HG02571 (cell line): ENCODE data around the gene CDKAL1.
"Not testable (repeated sequence)": the region's sequence is repeated elsewhere in the genome, so short reads cannot be mapped to it uniquely, and the experiment has no call there.

Source experiments
- ATAC-seq: cut with Tn5 transposase; IDR thresholded peaks from one replicate; pipeline ENCODE4 v1.9.1; 2021; ENCODE audit warnings: mild to moderate bottlenecking, moderate library complexity; ENCODE audit not compliant: unreplicated experiment

Gene CDKAL1

DNA sequence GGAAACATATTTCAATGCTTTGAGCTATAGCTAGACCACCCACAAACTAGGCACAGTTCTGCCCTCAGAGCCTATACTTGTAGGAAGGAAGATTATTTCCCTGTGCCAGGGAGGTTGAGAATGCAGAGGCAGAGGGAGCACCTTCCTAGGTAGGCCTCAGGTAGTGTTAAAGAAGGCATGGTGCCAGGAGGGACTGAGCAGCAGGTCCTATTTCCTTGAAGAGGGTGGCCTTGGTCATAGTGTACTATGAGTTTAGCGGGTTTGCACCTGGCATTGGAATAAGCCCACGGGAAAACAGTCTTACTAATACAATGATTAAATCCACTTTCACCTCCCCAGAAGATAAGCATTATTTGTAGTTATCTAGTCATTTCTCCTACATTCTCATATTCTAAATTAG is 375.4 kb downstream of the CDKAL1 start:
- ATAC-seq = no peak

DNA sequence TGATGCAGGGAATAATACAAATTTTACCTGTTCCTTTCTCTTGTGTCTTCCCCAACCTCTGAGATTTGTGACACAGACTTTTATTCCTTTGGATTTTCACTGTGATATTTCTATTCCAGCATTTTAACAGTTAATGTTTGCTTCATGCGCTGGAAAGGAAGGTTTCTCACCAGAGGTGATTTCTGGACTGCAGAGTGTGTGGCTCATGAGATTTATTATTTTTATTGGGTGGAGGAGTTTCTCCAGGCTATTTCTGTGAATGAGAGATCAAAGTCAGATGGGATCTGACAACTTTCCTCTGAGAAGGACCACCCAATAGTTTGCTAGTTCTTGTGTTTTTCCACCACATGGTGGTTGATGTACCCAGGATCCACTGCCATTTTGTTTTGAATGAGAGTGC is 377.5 kb downstream of the CDKAL1 start:
- no peak for ATAC-seq

DNA sequence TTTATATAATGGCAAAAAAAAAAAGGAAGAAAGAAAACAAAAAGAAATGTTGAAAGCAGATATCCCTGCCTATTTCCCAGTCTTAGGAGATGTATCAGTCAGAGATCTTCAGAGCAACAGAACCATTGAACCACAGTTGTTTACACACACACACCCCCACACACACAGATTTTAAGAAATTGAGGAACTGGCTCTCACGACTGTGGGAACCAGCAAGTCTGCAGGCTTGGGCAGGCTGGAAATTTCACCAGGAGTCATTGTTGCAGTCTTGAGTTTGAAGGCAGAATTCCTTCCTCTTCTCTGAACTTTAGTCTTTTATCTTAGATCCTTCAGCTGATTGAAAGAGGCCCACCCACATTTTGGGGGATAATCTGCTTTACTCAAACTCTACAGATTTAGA is 380.9 kb downstream of the CDKAL1 start:
- no peak for ATAC-seq

DNA sequence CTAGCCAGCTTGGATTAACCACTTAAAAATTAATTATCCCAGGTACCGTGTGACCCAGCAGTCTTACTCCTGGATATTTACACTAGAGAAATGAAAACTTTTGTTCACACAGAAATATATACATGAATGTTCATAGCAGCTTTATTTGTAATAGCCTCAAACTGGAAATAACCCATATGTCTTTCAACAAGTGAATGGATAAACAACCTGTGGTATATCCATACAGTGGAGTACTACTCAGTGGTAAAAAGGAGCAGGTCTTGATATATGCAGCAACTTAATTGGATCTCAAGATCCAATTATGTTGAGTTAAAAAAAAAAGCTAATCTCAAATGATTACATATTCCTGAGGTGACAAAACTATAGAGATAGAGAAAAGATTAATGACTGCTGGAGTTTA is 381.4 kb downstream of the CDKAL1 start:
- ATAC-seq = no peak

DNA sequence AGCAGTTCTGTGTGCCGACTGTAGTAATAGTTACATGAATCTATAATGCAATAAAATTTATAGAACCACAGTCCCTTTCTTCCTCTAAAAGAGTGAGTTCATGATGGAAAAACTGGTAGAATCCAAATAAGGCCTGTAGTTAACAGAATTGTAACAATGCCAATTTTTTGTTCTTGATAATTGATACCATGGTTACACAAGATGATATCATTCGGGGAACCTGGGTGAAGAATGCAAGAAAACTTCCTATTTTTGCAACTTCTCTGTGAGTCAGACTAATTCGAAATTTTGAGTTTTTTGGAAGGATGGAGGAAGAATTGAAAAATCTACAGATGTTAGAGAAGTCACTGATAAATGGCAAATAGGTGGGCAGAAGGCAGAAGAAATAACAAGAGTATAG is 381.8 kb downstream of the CDKAL1 start:
- no peak for ATAC-seq

DNA sequence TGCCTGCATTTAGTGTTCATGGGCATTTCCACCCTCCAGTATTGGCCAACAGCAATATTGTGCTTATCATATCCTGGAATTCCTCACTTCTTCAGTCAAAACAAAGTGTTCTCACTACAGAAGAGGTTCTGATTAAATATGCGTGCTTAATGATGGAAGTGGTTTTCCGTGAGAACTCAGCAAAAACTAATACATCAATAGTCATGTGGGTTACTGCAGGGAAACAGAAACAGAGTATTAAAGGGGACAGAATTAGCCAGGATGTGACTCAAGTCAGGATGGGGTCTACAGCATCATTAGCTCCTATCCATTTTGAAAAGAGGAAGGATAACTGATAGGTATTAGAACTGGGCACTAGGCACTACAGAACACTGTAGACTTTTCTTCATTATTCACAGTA is 384.6 kb downstream of the CDKAL1 start:
- no peak for ATAC-seq

DNA sequence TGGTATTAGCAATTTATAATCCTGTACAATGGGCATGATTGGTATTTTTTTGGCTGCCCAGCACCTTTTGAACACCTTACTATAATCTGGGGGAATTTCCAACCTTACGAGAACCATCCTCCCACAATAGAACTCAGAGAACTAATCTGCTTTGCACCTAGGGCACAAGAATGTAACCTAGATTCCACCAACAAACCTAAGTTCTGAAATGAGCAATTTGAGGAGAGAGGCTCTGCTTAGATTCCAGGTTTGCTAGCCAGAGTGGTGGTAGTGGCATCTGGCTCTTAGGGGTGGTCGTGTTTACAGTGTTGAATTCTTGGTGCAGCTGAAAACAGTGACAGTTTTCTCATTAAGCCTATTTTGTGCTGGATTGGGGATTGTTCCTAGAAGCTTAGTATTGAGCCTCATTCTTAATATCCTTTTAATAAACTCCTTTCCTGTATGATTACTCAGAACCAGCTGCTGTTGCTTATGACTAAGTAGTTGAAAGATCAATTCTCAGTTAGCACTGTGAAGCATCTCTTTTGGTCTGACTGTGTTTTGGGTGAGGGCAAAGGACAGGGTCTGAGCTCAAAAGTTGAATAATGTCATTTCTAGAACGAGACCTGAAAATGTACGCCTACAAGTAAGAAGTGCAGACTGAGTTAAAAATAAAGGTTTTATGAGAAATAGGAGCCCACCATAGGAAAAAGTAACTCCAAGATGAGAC is 385.6 kb downstream of the CDKAL1 start:
- peak; percentile 83 for ATAC-seq

DNA sequence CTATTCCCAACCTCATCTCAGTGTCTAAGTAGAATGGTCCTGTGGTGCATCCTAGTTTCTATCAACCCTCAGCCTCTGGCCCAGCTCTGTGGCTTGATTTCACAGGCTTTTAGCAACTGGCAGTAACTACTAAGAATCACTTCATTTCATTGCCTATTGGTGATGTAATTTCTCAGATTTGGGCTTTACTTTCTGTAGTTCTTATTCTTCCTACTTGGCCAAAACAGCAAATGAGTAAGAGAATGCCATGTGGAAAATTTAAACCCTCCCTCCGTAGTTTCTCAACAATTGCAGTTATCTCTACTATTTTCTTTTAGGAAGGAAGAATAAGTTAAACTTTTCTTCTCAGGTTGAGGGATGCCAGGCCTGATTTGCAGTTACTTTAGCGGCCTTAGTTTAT is 387.3 kb downstream of the CDKAL1 start:
- ATAC-seq = no peak

DNA sequence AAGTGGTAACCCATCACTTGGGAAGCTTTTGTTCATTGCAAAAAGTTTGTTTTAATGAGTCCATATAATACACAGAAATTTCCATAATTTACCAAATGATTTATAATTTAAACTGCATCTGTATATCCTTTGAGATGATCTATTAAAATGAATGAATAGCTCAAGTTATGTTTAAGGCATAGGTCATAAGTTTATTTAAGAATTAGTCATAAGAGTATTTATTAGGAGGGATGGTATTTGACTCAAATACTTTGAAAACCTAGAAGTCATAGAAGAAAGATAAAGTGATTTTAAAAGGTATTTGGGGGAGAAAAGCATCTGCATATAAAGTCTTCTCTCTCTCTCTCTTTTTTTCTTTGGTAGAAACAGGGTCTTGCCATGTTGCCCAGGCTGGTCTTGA is 388.5 kb downstream of the CDKAL1 start:
- no peak for ATAC-seq

DNA sequence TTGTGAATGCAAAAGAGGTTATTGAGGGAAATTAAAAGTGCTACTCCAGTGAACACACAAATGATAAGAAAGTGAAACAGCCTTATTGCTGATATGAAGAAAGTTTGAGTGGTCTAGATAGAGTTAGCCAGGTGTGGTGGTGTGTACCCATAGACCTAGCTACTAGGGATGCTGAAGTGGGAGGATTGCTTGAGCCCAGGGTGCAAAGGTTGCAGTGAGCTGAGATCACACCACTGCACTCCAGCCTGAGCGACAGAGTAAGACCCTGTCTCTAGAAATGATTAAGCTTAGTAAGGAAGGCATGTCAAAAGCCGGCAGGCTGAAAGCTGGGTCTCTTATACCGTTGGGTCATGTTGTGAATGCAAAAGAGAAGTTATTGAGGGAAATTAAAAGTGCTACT is 389.8 kb downstream of the CDKAL1 start:
- not testable (repeated sequence) for ATAC-seq

DNA sequence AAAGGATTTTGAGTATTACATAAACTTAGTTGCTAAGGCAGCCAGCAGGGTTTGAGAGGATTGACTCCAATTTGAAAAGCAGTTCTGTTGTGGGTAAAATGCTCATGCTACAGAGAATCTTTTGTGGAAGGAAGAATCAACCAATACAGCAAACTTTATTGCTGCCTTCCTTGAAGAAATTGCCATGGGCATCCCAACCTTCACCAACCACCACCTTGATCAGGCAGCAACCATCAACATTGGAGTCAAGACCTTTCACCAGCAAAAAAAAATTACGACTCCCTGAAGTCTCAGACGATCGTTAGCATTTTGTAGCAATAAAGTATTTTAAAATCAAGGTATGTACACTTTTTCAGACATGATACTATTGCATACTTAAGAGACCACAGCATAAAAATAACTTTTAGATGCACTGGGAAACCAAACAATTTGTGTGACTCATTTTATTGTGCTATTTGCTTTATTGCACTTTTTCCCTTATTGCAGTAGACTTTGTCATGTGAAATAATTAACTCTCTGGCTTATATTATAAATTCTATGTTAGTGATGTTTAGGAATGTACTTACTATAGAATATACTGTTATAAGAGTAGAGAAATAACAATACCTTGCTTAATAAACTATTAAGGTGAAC is 390.8 kb downstream of the CDKAL1 start:
- no peak for ATAC-seq

DNA sequence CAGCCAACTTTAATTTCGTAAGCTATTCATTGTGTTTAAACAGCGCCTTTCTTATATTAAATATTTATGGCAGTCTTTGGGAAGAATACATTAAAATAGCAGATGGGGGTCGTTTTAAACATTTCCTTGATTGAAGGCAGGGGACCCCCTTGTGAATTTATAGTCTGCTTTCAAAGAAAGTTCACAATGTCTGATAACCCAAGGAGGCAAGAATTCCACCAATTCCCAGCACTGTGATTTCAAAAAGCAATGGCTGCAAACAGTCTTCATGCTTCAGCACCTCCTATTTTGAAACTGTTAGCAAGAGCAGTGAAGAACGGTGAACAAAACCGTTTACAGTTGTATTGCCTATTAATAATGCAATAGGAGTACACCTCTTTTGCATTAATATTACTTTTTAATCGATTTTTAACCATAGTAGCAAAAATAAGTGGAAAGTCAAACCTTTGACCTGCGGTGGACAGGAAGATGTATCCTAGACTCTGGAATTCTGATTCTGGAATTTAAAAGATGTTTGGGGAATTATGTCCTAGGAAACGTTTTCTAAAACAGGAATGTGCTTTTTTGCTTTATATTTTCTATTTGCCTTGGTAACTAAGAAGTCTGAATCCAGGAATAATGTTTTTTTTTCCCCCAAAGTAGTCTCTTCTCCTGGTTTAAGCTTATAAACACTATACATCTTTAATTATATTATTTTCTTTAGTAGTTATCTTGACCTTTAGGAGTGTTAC is 393.0 kb downstream of the CDKAL1 start:
- ATAC-seq = no peak

DNA sequence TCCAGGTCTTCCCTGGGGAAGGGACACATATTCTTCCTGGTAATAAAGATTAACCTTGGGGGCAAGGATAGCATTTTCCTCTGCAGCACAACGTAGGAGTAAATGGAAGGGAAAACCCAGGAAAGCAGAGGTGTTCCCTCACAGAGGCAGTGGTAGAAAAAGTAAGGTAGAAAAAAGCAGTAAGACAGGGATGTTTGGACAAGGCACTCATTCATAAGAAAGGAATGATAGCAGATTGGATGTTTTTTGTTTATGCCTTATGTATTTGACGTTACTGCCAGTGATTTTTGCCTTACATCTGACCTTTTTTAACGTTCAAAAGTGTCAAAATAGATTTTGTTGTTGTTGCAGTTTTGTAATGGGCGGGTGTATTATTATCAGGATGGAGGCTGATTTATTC is 395.0 kb downstream of the CDKAL1 start:
- no peak for ATAC-seq

DNA sequence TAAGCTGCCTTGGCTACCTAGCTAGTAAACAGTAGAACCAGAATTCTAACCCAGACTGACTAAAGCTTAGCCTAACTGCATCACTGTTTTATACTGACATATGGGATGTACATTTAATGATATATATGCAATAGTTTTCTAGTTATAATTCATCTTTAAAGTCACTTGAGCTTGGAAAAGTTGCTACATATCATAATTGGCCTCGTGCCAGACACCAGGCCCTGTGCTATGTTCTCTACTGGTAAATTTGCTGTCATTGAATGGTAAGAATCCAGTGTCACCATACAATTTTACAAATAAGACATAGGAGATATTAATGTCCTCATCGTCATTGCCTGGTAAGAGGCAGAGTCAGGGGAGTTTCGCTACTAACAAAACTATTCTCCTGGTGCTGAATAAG is 396.8 kb downstream of the CDKAL1 start:
- no peak for ATAC-seq

DNA sequence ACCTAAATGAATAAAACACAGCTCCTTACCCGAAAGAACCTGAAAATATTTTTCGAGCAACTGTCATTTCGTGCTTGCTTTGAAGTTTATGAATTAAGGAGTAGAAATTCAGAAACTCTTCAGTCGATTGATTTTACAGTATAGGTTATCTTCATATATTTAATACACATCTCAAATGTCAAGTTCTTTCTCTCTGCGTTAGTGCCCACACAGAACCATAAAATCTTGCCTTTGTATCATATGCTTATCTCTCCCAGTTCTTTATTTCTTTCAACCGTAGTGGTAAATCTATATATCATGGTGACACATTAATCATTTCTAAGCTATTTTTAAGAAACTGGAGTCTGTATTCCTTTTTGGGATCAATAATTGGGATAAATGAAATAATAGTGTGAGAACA is 397.5 kb downstream of the CDKAL1 start:
- no peak for ATAC-seq

DNA sequence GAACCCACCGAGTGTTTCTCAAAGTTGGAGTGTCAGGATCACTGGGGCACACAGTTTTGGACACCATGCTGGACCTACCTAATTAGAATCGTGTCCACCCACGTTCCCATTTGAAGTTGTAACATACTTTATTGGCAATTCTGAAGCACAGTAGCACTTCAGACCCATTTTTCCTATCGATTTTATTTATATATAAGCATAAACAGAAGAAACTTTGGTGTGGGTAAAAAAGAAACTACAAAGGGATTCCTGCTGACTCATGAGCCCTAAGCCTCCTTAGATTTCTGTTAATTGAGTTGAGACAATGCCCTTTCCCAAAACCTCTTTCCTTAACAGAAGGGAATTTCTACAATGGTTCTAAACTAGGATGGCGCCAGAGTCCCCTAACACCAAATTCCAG is 398.0 kb downstream of the CDKAL1 start:
- no peak for ATAC-seq

DNA sequence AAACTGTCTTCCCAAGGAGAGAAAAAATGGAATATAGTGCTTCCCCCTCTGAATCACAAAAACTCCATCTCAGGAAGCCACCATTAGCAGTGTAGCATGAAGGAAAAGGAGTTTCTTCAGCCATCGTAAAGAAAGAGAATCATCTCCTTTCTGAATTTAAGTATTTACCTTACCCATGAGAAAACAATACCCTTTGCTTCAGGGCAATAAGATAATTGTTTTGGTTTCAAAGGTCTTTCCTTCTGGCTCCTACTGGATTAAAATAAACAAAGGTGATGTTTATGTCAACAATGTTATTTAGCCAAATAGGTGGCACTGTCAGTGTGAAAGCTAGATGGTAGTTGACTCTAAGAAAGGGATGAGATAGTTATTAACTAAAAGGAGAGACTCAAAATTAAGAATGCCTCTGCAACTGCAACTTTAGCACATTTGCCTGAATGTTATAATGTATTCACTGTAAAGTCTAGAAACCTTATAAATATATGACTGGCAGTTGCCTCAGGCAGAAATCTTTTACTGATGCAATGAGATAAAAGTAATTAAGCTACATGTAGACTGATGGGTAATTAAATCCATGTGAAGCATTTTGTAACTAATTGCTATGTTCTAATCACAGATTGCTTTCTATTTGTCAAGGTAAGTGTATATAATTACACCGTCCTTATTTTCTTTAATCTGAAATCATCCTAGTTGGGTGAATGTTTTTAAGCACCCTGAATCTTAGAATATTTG is 399.0 kb downstream of the CDKAL1 start:
- ATAC-seq = no peak

DNA sequence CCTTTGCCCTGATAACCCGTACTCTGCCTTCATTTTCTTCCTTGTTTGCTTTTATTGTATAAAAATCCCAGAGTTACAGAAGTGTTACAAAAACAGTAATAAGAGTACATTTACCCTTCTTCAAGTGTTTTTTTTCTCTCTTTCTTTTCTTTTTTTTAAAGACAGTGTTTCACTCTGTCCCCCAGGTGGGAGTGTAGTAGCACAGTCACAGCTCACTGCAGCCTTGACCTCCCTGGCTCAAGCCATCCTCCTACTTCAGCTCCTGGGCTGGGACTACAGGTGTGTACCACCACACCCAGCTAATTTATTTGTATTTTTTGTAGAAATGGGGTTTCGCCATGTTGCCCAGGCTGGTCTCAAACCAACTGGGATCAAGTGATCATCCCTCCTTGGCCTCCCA is 402.7 kb downstream of the CDKAL1 start:
- no peak for ATAC-seq

DNA sequence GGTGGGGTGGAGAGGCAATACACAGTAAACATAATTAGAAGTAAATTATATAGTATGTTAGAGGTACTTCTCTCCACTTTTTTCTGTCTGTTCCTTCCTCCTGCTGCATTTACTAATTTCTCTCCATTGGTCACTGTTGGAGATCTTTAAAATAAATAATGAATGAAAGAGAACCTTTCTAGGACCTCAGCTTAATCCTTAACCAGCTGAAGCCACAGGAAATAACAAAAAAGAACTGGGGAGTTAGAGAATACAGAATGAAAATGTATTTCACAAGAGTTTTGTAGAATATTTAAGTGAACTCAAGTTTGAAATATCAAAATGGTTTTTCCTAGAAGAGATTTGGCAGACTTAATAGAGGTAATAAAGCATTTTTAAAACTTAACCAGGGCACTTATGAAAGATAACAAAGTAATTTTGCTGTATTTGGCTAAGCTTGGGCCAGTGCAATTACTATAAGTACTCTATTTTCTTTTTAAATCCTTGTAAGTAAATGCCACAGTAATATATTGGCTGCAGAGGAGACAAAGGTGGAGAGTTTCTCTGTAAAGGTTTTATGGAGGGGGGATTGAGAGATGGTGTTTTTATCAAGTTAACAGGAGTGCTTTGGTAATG is 405.0 kb downstream of the CDKAL1 start:
- no peak for ATAC-seq

DNA sequence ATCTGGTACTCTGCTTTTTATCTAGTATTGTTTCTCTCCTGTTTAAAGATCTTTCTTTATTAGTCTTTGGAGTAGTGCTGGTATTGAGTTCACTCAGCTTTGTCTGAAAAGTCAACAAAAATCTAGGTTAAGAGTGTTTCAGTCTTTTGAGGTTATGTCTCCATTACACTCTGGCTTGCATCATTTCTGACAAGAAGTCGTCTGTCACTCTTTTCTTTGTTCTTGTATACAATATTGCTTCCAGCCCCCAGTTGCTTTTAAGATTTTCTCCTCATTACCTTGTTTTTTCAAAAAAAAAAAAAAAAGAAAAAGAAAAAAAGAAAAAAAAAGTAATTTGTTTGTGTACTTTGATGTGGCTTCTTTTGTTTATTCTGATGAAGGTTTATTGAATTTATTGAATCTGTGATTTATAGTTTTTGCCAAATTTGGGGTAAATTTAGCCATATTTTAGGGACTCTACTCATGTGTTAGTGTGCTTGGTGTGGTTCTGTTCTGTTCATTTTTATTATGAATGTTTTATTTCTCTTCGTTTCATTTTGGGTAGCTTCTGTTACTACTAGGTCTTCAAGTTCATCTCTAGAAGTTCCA is 408.9 kb downstream of the CDKAL1 start:
- no peak for ATAC-seq

DNA sequence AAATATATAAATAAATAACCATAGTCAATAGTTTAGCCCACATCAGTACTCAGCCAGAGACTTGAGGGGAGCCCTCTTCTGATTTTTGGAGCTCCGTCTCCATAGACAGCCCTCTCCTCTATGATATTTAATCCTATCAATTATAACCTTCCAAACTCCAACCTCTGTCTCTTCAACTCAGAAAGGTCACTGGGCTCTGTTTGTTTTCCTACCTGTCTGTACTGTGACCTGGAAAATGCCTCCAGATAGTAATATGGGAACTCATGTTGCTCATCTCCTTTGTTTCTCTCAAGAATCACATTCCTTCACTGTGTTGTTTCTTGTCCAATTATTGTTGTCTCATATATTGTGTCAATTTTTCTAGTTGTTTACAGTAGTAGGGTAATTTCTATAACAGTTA is 409.7 kb downstream of the CDKAL1 start:
- no peak for ATAC-seq
